OCI-LY3 (cell line): ENCODE data around the gene INS.

Experiments
- CTCF ChIP-seq: fragments of 200-600, 300-600 bp; sonication (generic); IDR thresholded peaks from 2 replicates; pipeline ENCODE4 v1.5.1; 2014; ENCODE audit warnings: antibody characterized with exemption, low read length, low read depth
- EZH2phosphoT487 ChIP-seq: fragments of 200-600 bp; shearing (Covaris generic); IDR thresholded peaks from 2 replicates; pipeline ENCODE4 v1.6.1; 2018; ENCODE audit warnings: antibody characterized with exemption, mixed run types, low read depth

- TF ChIP-seq CTCF: no peak
- no peak for TF ChIP-seq EZH2phosphoT487
Observed at GRCh38 chr11:2165571-2165970, 4.6 kb upstream of the INS start.
